GM12878 (cell line): ENCODE measurements around the gene COPS7A.

Experiments used
- BCL3 ChIP-seq: IDR thresholded peaks from 2 replicates; pipeline ENCODE4 v1.6.1; 2011; ENCODE audit warnings: borderline replicate concordance, low read depth, mild to moderate bottlenecking, moderate library complexity, low read length; ENCODE audit not compliant: insufficient read depth, poor library complexity, severe bottlenecking
- CBX3 ChIP-seq: fragments of 200-600 bp; sonication (generic); IDR thresholded peaks from 2 replicates; pipeline ENCODE4 v1.6.1; 2016; ENCODE audit warnings: low read depth, borderline replicate concordance
- CHD2 ChIP-seq: IDR thresholded peaks from 2 replicates; pipeline ENCODE4 v1.6.1; 2011; ENCODE audit warnings: low read depth, low read length, improper control_type of control experiment, borderline replicate concordance
- EP300 ChIP-seq, 2 experiments: fragments of 150-350 bp in 1 of 2; IDR thresholded peaks; 2 replicates each; pipeline ENCODE4 v1.6.1; 2011 to 2012; ENCODE audit warnings: low read depth in 2 of 2, low read length in 2 of 2, borderline replicate concordance in 1 of 2, improper control_type of control experiment in 1 of 2, inconsistent platforms in 1 of 2; ENCODE audit not compliant: control insufficient read depth in 1 of 2
- FOXM1 ChIP-seq: IDR thresholded peaks from 2 replicates; pipeline ENCODE4 v1.6.1; 2012; ENCODE audit warnings: low read depth, mild to moderate bottlenecking, inconsistent platforms, low read length, moderate library complexity
- GABPA ChIP-seq: IDR thresholded peaks from 2 replicates; pipeline ENCODE4 v1.6.1; 2014; ENCODE audit warnings: antibody characterized with exemption, low read depth, mild to moderate bottlenecking, inconsistent platforms
- MAX ChIP-seq: IDR thresholded peaks from 2 replicates; pipeline ENCODE4 v1.6.1; 2012; ENCODE audit warnings: low read depth, low read length, improper control_type of control experiment
- NFYA ChIP-seq: IDR thresholded peaks from 2 replicates; pipeline ENCODE4 v1.6.1; 2011; ENCODE audit warnings: low read depth, mild to moderate bottlenecking, low read length, improper control_type of control experiment, borderline replicate concordance
- RELB ChIP-seq: fragments of 450-650 bp; IDR thresholded peaks from 2 replicates; pipeline ENCODE4 v1.6.1; 2017; ENCODE audit warnings: low read depth, mild to moderate bottlenecking, moderate library complexity
- SREBF2 ChIP-seq: IDR thresholded peaks from 2 replicates; pipeline ENCODE4 v1.6.1; 2012; ENCODE audit warnings: mild to moderate bottlenecking, low read length
- ZNF622 ChIP-seq: fragments of 450-650 bp; IDR thresholded peaks from 2 replicates; pipeline ENCODE4 v1.6.1; 2017; ENCODE audit warnings: mild to moderate bottlenecking, inconsistent platforms
- ZZZ3 ChIP-seq: IDR thresholded peaks from 2 replicates; pipeline ENCODE4 v1.6.1; 2011; ENCODE audit warnings: low read depth; ENCODE audit not compliant: control insufficient read depth, insufficient read length

- TF ChIP-seq ZNF622 (no peak), CBX3 (no peak), FOXM1 (no peak), NFYA (no peak), CHD2 (no peak), RELB (no peak), EP300 (IDR thresholded peaks at IDR 0.05; ENCODE audit: borderline replicate concordance in 1 of 2, control insufficient read depth in 1 of 2, low read depth in 2 of 2, low read length in 2 of 2) (no peak), GABPA (no peak), SREBF2 (no peak), ZZZ3 (no peak), MAX (no peak), BCL3 (no peak)
Observed at GRCh38 chr12:6722863-6723262, 983 bp upstream of the COPS7A start.
